Kidney (tissue), 14 donors: ENCODE results near the gene CDR2. TPM values are rescaled to one million over a fixed set of nuclear protein-coding genes. Genes with fewer than 3 reads are reported as not detected.

ENCODE experiments used
- DNase-seq, 5 donors: peaks; one replicate each; pipeline ENCODE4 v3.0.0-alpha.2; 2013 to 2020
- FAIRE-seq: peaks from 2 replicates; lab custom pipeline; 2012; peaks lifted over from hg19 to GRCh38; lab: Jason Lieb, UNC
- H3K27ac ChIP-seq, 2 donors: one replicate each; pipeline ENCODE4 v1.7.0; 2013; ENCODE audit warnings: low read depth in 2 of 2, low read length in 2 of 2, inconsistent platforms in 1 of 2
- H3K27me3 ChIP-seq: one replicate; pipeline ENCODE4 v1.7.1; 2013; ENCODE audit warnings: low read length, inconsistent platforms; ENCODE audit not compliant: control insufficient read depth, insufficient read depth
- H3K36me3 ChIP-seq, 3 donors: one replicate each; pipeline versions ENCODE4 v1.7.0 to v1.7.1; 2013; ENCODE audit warnings: low read length in 3 of 3, control low read depth in 1 of 3, inconsistent platforms in 1 of 3; ENCODE audit not compliant: insufficient read depth in 3 of 3, control insufficient read depth in 2 of 3
- H3K4me1 ChIP-seq, 3 donors: one replicate each; pipeline versions ENCODE4 v1.7.0 to v1.7.1; 2013; ENCODE audit warnings: low read length in 3 of 3, inconsistent platforms in 1 of 3, low read depth in 1 of 3; ENCODE audit not compliant: control insufficient read depth in 2 of 3, insufficient read depth in 2 of 3
- H3K4me3 ChIP-seq, 3 donors: one replicate each; pipeline versions ENCODE4 v1.7.0 to v1.8.1; 2013; ENCODE audit warnings: low read length in 3 of 3, control low read depth in 1 of 3, inconsistent platforms in 1 of 3
- H3K9ac ChIP-seq, 3 donors: one replicate each; pipeline versions ENCODE4 v1.7.0 to v1.7.1; 2013; ENCODE audit warnings: low read length in 3 of 3, control low read depth in 1 of 3, inconsistent platforms in 1 of 3
- H3K9me3 ChIP-seq, 3 donors: one replicate each; pipeline versions ENCODE4 v1.7.0 to v1.7.1; 2013; ENCODE audit warnings: low read length in 3 of 3, control low read depth in 1 of 3, inconsistent platforms in 1 of 3; ENCODE audit not compliant: control insufficient read depth in 2 of 3, insufficient read depth in 1 of 3
- CTCF ChIP-seq: IDR thresholded peaks from 3 replicates; pipeline ENCODE4 v1.5.1; 2012; ENCODE audit warnings: mild to moderate bottlenecking, moderate library complexity, borderline replicate concordance; ENCODE audit not compliant: insufficient read depth; ENCODE audit errors: extremely low read depth
- intact Hi-C: fragments of 100-400 bp; cut with DNase I; formaldehyde crosslinking; loops from one replicate; pipeline ENCODE4 v1.11.1; 2022
- polyA plus RNA-seq: library from polyadenylated mRNA; stranded (reverse); fragments of 350-450 nt; fragmentation: Illumina TruSeq; extraction: RNeasy Lipid Tissue Mini Kit (QIAGEN cat#74804); gene quantifications from one replicate; pipeline ENCODE4 v1.2.3, GENCODE V29; 2014; ENCODE audit warnings: low read depth, low replicate concordance; ENCODE audit not compliant: insufficient read depth
- total RNA-seq: library from RNA; stranded (reverse); fragmentation: NEBNext Ultra II Directional; extraction: Animal tissue kit (Norgen Biotek cat#: 25700); gene quantifications from one replicate; pipeline ENCODE4 v1.2.1, GENCODE V29; 2021
- donor health status: control.
- donor health status: control.
- donor health status: control.
- donor health status: control.
- donor health status: control.
- donor health status: DM: yes; HTN: yes; CAD: no.
- donor health status: Normal renal cell carcinoma (clear cell type).

CDR2 gene
- total and polyA plus RNA-seq, 2 donors from 2014 or later: 14.4 to 29.6 TPM

DNA sequence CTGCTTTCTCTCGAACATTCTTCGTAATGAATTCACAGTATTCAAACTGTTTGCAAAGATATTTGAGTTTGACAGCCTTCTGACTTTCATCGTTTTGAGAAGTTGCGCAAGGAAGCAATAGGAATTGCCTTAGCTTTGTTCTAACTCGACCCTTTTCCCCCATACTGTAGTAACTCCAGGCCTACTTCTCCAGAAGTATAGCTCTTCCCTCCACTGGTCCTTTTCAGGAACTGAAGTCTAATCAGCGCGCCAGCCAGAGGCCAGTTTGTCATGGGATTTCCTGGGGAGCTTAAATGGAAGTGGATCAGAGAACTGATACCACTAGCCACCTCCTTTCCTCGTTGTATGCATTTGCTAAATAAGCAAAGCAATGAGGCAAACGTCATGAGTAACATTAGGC lies 27.9 kb downstream of the CDR2 start:
- no peak overlapping the region for H3K4me3 ChIP-seq
- TF ChIP-seq CTCF: no peak
- intact Hi-C loops: no loop called here
- FAIRE-seq (no peak), DNase-seq (no peak)
- H3K9ac ChIP-seq: no peak overlapping the region
- H3K9me3 ChIP-seq: no peaks in the 10 kb centered on the region
- no peaks in the 10 kb centered on the region for H3K27me3 ChIP-seq
- H3K27ac ChIP-seq: no peak overlapping the region
- peaks cover 3 to 34% (median 9%) of the 10 kb centered on the region in 3 donors for H3K36me3 ChIP-seq
- peaks cover 0 to 2% (median 0%) of the 10 kb centered on the region in 3 donors for H3K4me1 ChIP-seq

DNA sequence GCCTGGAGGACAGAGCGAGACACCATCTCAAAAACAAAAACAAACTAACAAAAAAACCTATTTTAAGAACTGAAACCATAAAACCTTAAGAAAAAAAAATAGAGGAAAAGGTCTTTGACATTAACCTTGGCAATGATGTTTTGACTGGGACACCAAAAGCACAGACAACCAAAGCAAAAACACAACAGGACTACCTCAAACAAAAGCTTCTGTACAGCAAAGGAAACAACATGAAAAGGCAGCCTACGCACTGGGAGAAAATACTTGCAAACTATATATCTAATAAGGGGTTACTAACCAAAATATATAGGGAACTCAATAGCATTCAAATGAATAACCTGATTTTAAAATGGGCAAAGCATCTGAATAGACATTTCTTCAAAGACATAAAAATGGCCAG lies 32.3 kb downstream of the CDR2 start:
- intact Hi-C loops: no loop called here
- peaks cover 0 to 2% (median 0%) of the 10 kb centered on the region in 3 donors for H3K4me1 ChIP-seq
- DNase-seq (no peak), FAIRE-seq (no peak)
- no peak for TF ChIP-seq CTCF
- no peaks in the 10 kb centered on the region for H3K27me3 ChIP-seq
- peaks cover 3 to 14% (median 5%) of the 10 kb centered on the region in 3 donors for H3K36me3 ChIP-seq
- H3K9me3 ChIP-seq: peaks cover under 1 to 2% (median 2%) of the 10 kb centered on the region in 3 donors
- H3K4me3 ChIP-seq: no peak overlapping the region
- H3K9ac ChIP-seq: no peak overlapping the region
- no peak overlapping the region for H3K27ac ChIP-seq

GRCh38 chr16:22340945-22341344 lies 33.5 kb downstream of the CDR2 start:
- Histone ChIP-seq H3K36me3 (peaks cover 0 to 12% (median 3%) of the 10 kb centered on the region in 3 donors), H3K9ac (no peak overlapping the region), H3K9me3 (peaks cover 2 to 9% (median 3%) of the 10 kb centered on the region in 3 donors), H3K27me3 (no peaks in the 10 kb centered on the region), H3K27ac (no peak overlapping the region), H3K4me3 (no peak overlapping the region), H3K4me1 (no peaks in the 10 kb centered on the region)
- FAIRE-seq (no peak), DNase-seq (no peak)
- no peak for TF ChIP-seq CTCF
- intact Hi-C loops: no loop called here
